GM06990 (cell line): ENCODE results near the gene IPP.

Experiments
- DNase-seq: peaks from one replicate; pipeline ENCODE4 v3.0.0-alpha.2; 2011; ENCODE audit not compliant: insufficient read length; ENCODE audit errors: extremely low read depth
- H3K27me3 ChIP-seq: replicated peaks from 2 replicates; pipeline ENCODE4 v1.6.0; 2011; ENCODE audit warnings: low read length; ENCODE audit not compliant: control insufficient read depth, insufficient read depth
- H3K36me3 ChIP-seq: 2 replicates; pipeline ENCODE4 v1.5.1; 2011; ENCODE audit warnings: low read length; ENCODE audit not compliant: control insufficient read depth, insufficient read depth
- H3K4me3 ChIP-seq: replicated peaks from 2 replicates; pipeline ENCODE4 v1.5.1; 2011; ENCODE audit warnings: low read depth, mild to moderate bottlenecking, control low read depth, low read length
- CTCF ChIP-seq: IDR thresholded peaks from 2 replicates; pipeline ENCODE4 v1.5.1; 2011; ENCODE audit warnings: low read length, control low read depth, mild to moderate bottlenecking, inconsistent platforms; ENCODE audit not compliant: insufficient read depth, poor library complexity, severe bottlenecking

IPP gene

DNA sequence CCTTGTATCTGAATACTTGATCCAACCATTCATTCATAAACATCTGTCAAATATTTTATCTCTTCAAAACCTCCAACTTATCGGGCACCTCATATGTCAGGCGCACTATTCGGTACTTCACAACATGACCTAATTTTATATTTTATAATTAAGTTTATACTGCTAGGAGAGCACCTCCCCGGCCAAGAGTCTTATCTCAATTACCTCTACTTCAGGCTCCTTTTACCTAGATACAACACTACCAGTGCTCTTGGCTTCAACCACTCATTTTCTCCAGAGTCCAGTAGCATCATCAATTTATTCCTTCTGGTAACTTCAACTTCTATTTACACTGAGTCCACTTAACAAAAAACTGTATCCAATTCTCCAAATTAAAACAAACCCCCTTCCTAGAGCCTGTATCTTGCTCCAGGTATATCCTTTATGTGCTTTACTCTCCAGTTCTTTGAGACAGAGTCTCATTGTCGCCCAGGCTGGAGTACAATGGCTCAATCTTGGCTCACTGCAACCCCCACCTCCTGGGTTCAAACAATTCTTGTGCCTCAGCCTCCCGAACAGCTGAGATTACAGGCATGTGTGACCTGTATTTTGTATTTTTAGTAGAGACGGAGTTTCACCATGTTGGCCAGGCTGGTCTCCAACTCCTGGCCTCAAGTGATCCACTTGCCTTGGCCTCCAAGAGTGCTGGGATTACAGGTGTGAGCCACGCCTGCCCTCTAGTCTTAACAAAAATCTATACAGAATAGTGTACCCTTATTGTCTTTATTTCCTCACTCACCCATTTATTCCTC lies 82.9 kb downstream of the IPP start:
- no peak for TF ChIP-seq CTCF
- no peak overlapping the region for H3K4me3 ChIP-seq
- H3K27me3 ChIP-seq = no peaks in the 10 kb centered on the region
- H3K36me3 ChIP-seq = no peaks in the 10 kb centered on the region; the same call in 1 of the 2 replicates
- no peak for DNase-seq

- Histone ChIP-seq H3K27me3 (no peaks in the 10 kb centered on the region), H3K4me3 (no peak overlapping the region), H3K36me3 (no peaks in the 10 kb centered on the region; the same call in 1 of the 2 replicates)
- DNase-seq = no peak
- no peak for TF ChIP-seq CTCF
These were observed 83.6 kb downstream of the IPP start for GRCh38 chr1:45666836-45667235.

- no peak for TF ChIP-seq CTCF
- no peak for DNase-seq
- no peaks in the 10 kb centered on the region for H3K27me3 ChIP-seq
- H3K4me3 ChIP-seq = no peak overlapping the region
- H3K36me3 ChIP-seq = peaks cover 9% of the 10 kb centered on the region
These were observed 90.1 kb downstream of the IPP start for GRCh38 chr1:45660336-45660735.

GRCh38 chr1:45659222-45659621 lies 91.2 kb downstream of the IPP start:
- TF ChIP-seq CTCF = no peak
- H3K4me3 ChIP-seq = no peak overlapping the region
- H3K27me3 ChIP-seq = no peaks in the 10 kb centered on the region
- H3K36me3 ChIP-seq = peaks cover 12% of the 10 kb centered on the region
- no peak for DNase-seq

DNA sequence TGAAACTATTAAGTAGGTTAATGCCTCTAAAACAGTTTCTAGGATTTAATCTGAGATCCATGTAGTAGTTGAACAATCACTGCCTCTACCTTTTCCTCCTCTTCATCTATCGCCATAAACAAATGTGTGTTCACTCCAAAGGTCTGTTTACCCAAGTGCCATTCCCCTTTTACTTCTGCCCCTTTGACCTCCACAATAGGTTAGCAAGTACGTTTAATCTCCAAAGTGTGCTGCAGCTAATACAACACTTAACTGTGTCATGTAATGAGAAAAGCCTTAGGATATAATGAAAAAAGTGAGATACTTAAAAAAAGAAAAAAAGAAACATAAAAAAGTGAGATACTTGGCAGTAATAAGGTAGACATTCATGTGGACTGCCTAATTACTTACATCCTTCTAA lies 92.3 kb downstream of the IPP start:
- H3K36me3 ChIP-seq = peaks cover 13% of the 10 kb centered on the region
- no peak overlapping the region for H3K4me3 ChIP-seq
- no peak for DNase-seq
- no peaks in the 10 kb centered on the region for H3K27me3 ChIP-seq
- TF ChIP-seq CTCF = no peak

- Histone ChIP-seq H3K27me3 (no peaks in the 10 kb centered on the region), H3K4me3 (no peak overlapping the region), H3K36me3 (peaks cover 15% of the 10 kb centered on the region)
- TF ChIP-seq CTCF = no peak
- no peak for DNase-seq
These were observed 93.8 kb downstream of the IPP start for GRCh38 chr1:45656573-45657226.
